Measurements from ENCODE around the gene ATP8B4. TPM values are rescaled to one million over a fixed set of nuclear protein-coding genes. Genes with fewer than 3 reads are reported as not detected.

ATP8B4 gene
- total RNA-seq, 4 donors from 2014 or later = 11.8 to 18.2 (median 13.4) TPM

GRCh38 chr15:50050986-50051743 lies 67.9 kb downstream of the ATP8B4 start:
- Histone ChIP-seq H3K36me3 (no peaks in the 10 kb centered on the region), H3K9me3 (no peaks in the 10 kb centered on the region), H3K27me3 (no peaks in the 10 kb centered on the region), H3K27ac (peak overlapping the region in 1 of 4 donors; percentile 62), H3K4me3 (no peak overlapping the region), H3K4me1 (peaks cover 0 to 35% (median 9%) of the 10 kb centered on the region in 4 donors)
- 78 to 82% methylated on average over 5 of the region's 5 CpGs for WGBS, 2 donors
- TF ChIP-seq EP300 (IDR thresholded peaks at IDR 0.05) (no peak), CTCF (IDR thresholded peaks at IDR 0.05) (no peak), POLR2A (IDR thresholded peaks at IDR 0.05) (no peak)
- no peak for DNase-seq (ENCODE audit: low spot score in 2 of 2)

GRCh38 chr15:50049871-50050270 lies 69.2 kb downstream of the ATP8B4 start:
- no peaks in the 10 kb centered on the region for H3K27me3 ChIP-seq
- no peaks in the 10 kb centered on the region for H3K36me3 ChIP-seq
- DNase-seq (ENCODE audit: low spot score in 2 of 2) = no peak
- H3K9me3 ChIP-seq = no peaks in the 10 kb centered on the region
- no peak for TF ChIP-seq EP300 (IDR thresholded peaks at IDR 0.05)
- TF ChIP-seq CTCF (IDR thresholded peaks at IDR 0.05) = no peak
- TF ChIP-seq POLR2A (IDR thresholded peaks at IDR 0.05) = no peak
- H3K27ac ChIP-seq = no peak overlapping the region
- no peak overlapping the region for H3K4me3 ChIP-seq
- peaks cover 0 to 22% (median 4%) of the 10 kb centered on the region in 4 donors for H3K4me1 ChIP-seq

GRCh38 chr15:50046867-50047266 lies 72.2 kb downstream of the ATP8B4 start:
- WGBS, 2 donors = 57 to 60% methylated on average over 2 of the region's 2 CpGs
- Histone ChIP-seq H3K9me3 (peaks cover 0 to 13% (median 4%) of the 10 kb centered on the region in 4 donors), H3K27ac (no peak overlapping the region), H3K36me3 (no peaks in the 10 kb centered on the region), H3K4me3 (no peak overlapping the region), H3K4me1 (peaks cover 0 to 6% (median 0%) of the 10 kb centered on the region in 4 donors), H3K27me3 (no peaks in the 10 kb centered on the region)
- TF ChIP-seq CTCF (IDR thresholded peaks at IDR 0.05) (no peak), POLR2A (IDR thresholded peaks at IDR 0.05) (no peak), EP300 (IDR thresholded peaks at IDR 0.05) (no peak)
- DNase-seq (ENCODE audit: low spot score in 2 of 2) = no peak

- no peak for TF ChIP-seq EP300 (IDR thresholded peaks at IDR 0.05)
- TF ChIP-seq POLR2A (IDR thresholded peaks at IDR 0.05) = no peak
- no peak for TF ChIP-seq CTCF (IDR thresholded peaks at IDR 0.05)
Observed at GRCh38 chr15:50046159-50046558, 72.9 kb downstream of the ATP8B4 start.

GRCh38 chr15:50044904-50045303 lies 74.1 kb downstream of the ATP8B4 start:
- no peak for DNase-seq (ENCODE audit: low spot score in 2 of 2)
- Histone ChIP-seq H3K27me3 (no peaks in the 10 kb centered on the region), H3K36me3 (no peaks in the 10 kb centered on the region), H3K9me3 (peaks cover 0 to 16% (median 4%) of the 10 kb centered on the region in 4 donors), H3K4me3 (no peak overlapping the region), H3K4me1 (no peaks in the 10 kb centered on the region), H3K27ac (no peak overlapping the region)
- WGBS, 2 donors = 28 to 71% methylated on average over 2 of the region's 2 CpGs
- TF ChIP-seq EP300 (IDR thresholded peaks at IDR 0.05) = no peak
- no peak for TF ChIP-seq POLR2A (IDR thresholded peaks at IDR 0.05)
- no peak for TF ChIP-seq CTCF (IDR thresholded peaks at IDR 0.05)

More at GRCh38 chr15:50046159-50046558, 72.9 kb downstream of the ATP8B4 start:
- Histone ChIP-seq H3K9me3 (peaks cover 0 to 16% (median 4%) of the 10 kb centered on the region in 4 donors), H3K27ac (no peak overlapping the region), H3K27me3 (no peaks in the 10 kb centered on the region), H3K36me3 (no peaks in the 10 kb centered on the region), H3K4me3 (no peak overlapping the region), H3K4me1 (no peaks in the 10 kb centered on the region)
- 59 to 82% methylated on average over 1 of the region's 1 CpG for WGBS, 2 donors
- no peak for DNase-seq (ENCODE audit: low spot score in 2 of 2)

Data from tibial nerve (tissue), 4 donors.